GM18519 (cell line): ENCODE measurements around the gene FHIT.

Source experiments
- ATAC-seq: cut with Tn5 transposase; IDR thresholded peaks from one replicate; pipeline ENCODE4 v1.9.1; 2021; ENCODE audit warnings: mild to moderate bottlenecking, moderate library complexity; ENCODE audit not compliant: unreplicated experiment, low FRiP score

FHIT gene

DNA sequence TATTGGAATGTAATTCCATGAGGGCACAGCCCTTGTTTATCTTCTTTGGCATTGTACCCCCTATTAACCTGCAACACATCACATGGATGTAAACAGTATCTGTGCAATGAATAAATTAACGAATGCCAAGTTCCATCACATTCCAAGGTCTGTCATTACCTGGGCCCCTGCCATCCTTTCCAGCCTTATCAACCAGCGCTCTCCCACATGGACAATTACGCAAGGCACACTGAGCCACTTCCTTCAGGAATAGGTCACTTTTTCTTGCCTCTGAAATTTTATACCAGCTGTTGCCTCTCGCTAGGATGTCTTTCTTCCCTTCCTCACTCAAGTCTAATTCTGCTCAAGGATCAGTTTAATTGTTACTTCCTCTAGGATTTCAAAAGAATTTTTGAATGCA is 1149.6 kb downstream of the FHIT start:
- ATAC-seq: no peak

DNA sequence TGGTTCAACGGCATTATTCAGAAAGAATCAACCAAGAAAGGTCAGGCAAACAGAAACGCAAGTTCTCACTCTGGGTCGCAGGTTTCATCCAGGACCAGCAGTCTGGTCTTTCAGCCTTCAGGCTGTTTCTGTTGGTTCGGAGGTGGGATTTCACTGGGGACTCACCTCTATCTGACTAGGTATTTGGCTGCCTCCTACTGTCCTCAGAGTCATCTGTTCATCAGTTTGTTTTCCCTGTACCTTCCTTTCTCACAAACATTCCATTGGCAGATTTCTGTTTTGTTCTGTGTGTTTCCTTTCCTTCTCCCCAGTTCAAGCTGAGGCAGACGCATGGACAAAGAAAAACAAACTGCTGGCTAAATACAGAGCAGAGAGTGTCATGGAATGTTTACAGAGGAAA is 1154.8 kb downstream of the FHIT start:
- ATAC-seq: no peak

DNA sequence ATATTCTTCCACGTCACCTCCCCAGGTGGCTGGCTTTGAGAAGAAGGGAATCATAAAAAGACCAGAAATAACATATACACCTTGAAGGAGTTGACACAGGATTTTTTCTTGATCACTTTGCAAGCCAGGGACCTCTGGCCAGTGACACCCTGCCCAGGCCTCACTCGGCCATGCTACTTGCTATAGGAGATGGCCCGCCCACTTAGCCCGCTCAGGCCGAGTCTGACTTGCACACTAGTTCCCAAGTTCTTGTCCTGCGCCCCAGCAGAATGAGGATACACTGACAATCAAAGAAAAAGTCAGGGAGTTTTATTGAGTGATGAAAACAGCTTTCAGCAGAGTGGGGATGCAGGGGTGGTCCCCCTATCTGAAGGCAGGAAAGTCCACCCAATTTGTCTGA is 1155.3 kb downstream of the FHIT start:
- ATAC-seq: no peak

DNA sequence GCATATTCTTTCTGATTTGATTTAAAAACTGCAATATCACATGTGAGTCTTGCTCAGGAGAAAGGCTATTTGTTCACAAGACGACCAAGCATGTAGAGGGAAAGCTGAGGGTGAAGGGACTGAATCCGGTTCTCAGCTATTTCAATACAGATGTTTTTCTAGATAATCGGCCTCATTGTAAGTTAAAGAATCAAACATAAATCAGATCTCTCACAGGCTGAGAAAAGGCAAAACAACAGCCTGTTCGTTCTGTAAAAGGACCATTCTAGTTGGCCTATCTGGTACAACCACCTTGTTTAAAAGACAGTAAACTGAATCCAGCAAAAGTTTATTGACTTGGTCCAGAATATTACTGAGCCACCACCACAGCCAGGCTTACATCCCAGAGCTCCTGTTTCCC is 1155.7 kb downstream of the FHIT start:
- ATAC-seq: no peak

DNA sequence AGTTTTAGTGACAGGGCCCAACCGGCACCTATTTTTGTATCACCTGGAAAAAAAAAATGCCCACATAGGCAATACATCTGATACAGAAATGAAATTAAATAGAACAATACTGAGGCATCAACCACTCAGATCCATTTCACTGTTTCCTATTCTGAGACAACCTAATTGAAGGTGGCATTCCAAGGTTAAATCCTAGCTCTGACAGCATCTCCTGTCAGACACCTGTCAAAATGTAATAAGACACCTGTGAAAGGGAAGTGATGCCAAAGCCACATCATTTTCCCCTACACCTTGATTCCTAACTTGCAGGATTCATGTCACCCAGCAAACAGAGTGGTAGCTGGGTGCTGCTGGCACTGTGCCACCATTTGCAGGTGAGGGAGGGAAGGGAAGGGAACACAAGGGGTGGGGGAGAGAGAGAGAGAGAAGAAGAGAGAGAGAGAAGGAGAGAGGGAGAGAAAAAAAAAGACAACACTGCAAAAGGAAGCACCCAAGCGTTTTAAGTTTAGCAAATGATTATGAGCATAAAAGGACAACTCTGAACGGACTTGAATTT is 1156.8 kb downstream of the FHIT start:
- no peak for ATAC-seq

DNA sequence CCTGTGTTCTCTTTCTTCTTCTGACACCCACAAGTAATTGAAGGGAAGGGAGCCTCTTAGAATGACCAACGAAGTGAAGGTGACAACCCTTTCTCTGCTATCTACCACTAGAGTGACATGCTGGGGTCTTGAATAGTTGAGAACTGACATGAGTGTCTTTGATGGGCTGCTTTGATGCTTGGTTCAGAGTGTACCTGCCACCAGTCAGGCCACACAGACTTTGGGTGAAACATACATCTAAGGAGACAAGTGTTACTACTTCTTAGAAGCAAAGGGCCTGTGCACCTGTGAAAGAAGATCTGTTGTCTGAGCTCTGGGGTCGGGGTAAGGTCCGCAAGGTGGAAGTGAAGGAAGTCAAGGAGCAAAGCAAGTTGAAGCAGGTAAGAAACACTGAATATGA is 1160.7 kb downstream of the FHIT start:
- no peak for ATAC-seq

DNA sequence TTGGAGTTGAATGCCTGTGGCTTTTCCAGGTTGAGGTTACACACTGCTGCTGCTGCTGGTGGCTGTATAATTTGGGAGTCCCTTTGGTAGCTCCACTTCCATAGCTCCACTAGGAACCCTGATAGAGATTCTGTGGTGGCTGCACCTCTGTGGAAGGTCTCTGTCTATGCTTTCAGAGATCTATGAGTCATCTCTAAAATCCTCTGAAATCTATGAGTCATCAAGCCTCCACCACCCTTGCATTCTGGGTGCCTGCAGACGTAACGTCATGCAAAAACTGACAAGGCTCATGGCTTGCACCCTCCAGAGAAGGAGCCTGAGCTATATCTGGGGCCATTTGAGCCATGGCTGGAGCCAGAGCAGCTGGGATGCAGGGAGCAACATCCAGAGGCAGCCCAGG is 1164.4 kb downstream of the FHIT start:
- ATAC-seq: peak; percentile 80

DNA sequence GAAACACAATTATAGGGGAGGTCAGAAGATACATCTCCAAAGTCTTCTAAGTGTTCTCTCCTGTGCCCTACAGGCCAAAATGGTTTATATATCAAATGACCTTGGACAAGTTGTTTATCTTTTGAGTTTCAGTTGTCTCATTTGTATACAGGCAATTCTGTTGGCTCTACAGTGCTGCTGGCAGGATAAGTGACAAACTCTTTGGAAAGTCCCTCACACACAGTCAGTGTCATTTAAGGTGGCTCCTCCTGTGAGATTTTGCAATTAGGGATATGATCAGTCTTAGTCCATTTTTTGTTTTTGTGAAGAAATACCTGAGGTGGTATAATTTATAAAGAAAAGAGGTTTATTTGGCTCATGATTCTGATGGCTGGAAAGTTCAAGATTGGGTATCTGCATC is 1165.6 kb downstream of the FHIT start:
- no peak for ATAC-seq

DNA sequence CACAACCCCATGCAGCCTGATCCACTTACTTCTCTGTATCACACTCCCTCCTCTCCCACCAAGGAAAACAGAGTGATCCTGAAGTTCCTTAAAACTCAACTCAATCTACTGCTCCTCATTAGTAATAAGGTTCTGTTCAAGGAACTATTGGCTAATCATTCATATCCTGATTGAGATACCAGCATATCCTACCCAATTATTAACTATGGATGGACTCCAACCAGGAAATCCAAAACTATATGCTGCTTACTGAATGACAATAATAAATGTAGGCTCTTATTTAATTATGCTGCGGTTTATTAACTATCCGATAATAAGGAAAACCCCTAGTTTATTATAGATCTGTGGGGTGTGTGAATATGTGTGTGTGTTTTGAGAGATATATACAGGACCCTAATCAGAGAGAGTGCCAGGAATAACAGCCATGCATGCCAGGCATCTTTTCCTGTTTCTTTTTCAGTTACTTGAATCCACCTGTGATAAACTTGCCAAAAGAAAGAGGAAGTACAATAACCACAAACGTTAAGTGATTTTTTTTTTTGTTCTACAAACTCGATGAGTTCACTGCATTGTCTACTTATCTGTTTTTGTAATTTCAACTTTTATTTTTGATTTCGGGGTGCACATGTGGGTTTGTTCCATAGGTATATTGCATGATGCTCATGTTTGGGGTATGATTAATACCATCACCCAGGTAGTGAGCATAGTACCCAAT is 1169.7 kb downstream of the FHIT start:
- peak; percentile 38 for ATAC-seq

DNA sequence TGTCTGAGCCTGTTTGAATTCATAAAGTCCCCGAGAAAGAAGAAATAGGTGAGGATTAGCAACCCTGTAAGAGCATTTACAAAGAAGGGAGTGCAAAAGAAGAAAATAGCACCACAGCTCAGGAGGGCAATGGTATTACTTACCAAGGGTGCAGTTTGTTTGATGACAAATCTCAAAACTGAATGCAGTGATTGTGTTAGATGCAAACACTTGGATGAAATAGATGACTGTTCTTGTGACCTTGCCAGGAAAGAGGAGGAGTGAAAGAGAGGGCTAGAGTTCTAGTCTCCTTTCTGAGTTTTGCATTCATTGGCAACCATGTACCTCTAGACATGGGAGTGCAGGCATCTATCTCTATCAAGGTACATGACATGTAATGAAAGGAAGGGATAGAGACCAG is 1170.6 kb downstream of the FHIT start:
- no peak for ATAC-seq

DNA sequence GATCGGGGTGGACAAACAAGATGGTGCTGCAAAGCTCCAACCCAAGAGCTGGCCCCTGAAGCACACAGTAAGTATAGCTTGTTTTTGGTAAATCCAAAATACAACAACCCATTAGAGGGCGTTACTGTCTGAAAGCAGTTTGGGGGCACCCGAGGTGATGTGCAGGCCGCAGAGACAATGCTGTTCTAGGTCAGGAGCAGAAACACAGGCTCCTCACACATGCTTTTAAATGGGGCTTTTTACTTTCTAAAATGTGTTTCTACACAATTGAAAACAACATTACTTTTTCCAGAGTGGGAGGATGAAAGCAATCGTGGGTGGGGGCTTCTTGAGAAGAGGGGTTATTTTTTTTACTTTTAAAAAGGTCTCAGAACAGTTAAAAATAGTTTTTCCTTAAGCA is 1172.2 kb downstream of the FHIT start:
- ATAC-seq: no peak

DNA sequence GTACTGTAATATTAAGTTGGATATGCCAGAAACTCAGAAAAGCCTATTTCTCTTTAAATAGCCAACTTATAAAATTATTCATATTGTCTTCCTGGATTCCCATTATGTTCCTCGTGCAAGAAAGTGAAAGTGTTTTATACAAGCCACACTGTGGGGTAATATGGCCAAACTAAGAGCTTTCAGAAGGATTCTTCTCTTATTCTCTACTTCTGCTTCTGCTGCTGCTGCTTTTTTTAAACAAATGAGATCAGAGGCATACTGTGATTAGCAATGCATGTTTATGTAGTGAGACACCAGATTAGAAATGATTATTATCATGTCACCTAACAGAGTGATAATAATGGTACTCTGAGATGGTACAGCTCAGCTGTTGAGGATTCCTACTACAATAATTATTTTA is 1174.9 kb downstream of the FHIT start:
- no peak for ATAC-seq

DNA sequence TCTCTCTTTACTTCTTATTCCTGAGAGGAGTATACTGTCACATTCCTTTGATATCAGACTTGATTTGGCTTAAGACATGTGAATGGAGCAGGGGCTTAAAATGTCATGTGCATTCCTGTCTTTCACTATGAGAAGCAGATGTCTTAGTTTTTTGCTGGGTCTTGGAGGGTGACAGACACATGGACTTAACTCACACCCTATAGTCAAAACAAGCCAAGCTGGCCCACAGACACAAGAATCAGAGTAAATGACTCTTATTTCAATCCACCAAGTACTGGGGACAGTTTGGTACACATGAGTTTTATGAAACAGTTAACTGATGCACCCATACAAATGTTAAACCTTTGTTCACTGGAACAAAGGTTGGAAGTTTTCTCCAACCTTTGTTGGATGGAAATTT is 1177.3 kb downstream of the FHIT start:
- ATAC-seq: no peak

DNA sequence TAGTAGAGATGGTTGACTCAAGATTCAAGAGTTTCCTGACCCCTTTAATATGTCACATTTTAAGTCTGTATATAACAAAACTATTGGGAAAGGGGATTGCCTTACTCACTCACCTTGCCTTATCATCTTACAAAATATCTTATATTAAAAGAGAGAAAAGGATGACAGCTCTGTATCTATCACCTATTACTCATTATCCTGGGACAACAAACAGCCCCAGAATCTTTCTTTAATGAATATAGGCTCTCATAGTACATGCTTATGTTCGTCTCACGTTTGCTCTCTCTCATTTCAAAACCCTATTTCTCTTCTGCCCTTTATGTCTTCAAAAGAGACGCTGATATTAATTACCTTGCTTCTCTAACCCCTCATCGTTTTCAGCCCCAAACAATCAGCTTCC is 1178.0 kb downstream of the FHIT start:
- ATAC-seq: no peak

DNA sequence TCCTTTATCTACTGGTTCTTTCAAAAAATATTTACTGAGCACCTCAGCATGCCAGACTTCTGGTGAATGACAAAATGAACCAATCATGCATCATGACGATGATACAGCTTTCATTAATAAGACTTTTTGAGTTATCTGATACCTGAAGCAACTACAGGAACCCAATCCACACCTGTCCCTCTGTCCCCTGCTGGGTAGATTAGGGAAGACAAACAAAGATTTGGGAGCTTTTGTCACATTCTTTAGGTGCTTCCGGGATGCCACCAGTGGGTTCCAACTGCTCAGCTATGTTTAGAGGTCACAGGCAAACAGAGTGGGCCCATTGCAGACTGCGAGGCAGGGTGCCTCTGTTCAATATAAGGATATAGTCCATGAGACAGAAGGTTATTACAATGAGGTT is 1180.9 kb downstream of the FHIT start:
- ATAC-seq: no peak

DNA sequence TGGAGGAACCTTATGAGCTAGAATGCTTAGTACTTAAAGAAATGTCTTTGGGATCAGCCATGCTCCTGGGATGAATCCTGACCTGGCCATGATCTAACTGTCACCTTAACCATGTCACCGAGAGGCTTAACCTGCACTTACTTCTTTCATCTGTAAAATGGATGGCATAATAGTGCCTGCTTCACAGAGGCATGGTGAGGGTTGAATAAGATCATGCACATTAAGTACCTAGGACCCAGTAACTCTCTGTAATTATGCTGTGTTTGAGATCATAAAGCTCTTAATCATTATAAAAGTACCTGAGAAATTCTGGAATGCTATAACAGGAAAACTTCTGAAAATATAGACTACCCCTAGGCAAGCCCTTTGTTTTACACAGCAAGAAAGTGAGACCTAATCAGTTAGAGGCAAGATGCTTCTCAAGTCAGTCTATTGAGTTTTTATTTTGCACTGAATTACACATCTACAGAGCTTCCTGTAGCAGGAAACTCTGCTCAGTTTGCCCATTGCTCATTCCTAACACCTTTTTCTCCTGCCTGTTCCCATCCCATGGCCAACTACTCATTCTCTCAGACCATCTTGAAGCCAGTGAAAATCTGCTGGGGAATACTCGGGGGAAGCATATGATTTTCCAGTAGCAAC is 1185.9 kb downstream of the FHIT start:
- no peak for ATAC-seq

DNA sequence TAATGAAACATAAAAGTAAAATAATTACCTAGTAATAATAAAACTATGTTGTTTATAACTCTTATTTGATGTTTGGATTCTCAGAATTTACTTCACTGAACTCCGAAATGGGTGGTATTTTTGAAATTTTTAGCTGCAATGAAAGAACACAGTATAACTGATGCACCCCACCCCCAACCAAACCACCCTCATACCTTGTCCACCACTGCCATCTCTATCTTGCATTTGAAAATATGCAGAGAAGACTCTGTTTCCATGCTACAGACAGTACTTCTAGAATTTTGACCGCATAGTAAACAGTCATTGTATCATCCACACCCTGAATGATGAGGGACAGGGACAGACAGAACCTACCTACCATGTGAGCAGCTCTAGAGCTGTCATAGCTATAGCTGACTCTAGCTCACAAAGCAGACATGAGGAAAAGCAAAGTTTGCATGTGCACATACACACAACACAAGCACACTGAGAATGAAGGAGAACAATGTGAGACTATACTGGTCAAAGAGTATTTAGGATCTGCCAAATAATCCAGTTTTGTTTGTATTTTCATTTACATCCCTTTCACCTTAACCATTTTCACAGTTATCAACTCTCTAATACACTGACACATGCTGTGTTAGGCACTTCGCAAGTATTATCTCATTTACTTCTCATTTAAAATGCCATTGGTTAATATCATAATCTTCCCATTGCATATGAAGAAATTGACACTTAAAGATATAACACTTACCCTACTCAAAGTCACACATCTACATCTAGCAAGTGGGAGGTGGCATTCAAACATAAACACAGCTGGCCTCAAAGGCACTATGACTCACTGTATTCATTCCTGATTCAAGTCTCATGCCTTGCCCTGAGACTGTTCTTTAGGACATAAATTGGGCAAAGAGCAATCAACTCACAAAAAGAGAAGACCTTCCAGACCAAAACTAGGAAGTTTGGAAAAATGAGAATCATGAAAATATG is 1186.8 kb downstream of the FHIT start:
- ATAC-seq: no peak

DNA sequence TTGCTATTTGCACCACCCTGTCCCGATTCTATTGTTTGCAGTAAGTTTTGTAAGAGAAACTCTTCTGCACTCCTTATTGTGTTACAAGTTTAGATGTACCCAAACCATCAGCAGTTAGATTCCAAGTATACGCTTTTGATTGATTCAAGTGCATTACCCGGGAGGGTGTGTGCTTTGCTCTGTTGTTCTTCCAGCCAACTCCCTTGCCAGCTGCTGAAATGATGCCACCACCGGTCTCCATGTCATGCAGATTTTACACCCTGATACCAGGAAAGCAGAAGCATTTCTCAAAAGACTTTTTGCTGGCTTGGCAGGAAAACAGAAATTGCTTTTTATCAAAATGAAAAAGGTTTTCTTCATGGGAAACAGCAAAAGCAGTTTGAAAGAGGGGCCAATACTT is 1194.8 kb downstream of the FHIT start:
- no peak for ATAC-seq

DNA sequence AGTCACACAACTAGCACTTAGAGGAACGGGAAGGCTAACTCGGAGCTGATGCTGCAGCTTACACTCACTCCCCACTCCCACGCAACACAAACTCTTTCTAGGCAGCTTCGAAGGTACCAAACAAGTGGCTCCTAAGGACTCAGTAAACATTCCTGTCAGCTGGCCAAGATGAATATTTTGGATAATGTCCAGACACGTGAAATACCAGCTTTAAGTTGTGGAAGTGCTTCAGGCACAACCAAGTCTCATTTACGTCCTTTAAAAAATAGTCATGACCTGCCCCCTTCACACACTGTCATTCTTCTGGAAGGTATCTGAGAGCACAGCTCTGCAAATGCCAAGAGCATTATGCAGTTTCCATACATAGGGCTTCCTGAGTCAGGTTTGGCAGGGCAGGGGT is 1195.5 kb downstream of the FHIT start:
- no peak for ATAC-seq

DNA sequence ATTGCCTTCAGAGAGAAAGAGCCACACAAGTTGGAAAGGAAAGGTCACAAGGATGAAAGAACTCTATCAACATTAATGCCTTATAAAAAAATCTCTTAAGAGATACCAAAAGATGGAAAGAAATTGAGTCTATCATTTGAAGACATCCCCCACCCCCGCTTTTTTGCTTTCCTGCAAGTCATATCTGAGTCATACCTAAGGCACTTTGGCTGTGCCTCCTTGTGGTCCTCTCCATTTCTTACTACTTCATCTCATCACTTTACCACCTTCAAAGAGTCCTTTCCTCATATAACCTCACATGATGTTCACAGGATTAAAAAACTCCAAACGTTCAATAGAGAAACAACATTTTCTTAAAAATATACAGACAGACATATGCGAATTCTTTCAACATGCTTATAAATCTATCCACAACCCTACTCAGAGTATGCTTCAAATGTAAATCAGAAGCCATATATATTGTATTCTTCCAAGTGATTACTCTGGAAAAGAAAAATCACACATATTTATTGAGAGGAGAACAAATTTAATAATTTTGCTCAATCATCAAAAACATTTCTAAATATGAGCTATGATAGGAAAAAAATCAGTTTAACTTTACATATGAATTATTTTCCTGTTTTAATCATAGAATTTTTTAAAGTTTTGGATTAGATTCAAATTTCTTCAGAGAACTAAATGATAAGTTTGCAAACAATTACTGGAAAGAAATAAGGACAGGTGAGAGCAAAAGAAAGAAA is 1197.6 kb downstream of the FHIT start:
- ATAC-seq: no peak
